NCI-H526 treated with DMSO at 0.1 percent for 48 hours (cell line): ENCODE measurements around the gene UBE3A.

Source experiments
- DNase-seq: peaks from one replicate; lab custom pipeline; 2025; lab: John Stamatoyannopoulos, UW

UBE3A gene

GRCh38 chr15:25403771-25404170 lies 35.1 kb downstream of the UBE3A start:
- DNase-seq = no peak

GRCh38 chr15:25402342-25402741 lies 36.5 kb downstream of the UBE3A start:
- no peak for DNase-seq

- DNase-seq = no peak
These were observed 37.3 kb downstream of the UBE3A start for GRCh38 chr15:25401501-25401900.

- DNase-seq = no peak
These were observed 41.7 kb downstream of the UBE3A start for GRCh38 chr15:25397100-25397499.

- DNase-seq = no peak
These were observed 43.9 kb downstream of the UBE3A start for GRCh38 chr15:25394898-25395297.

GRCh38 chr15:25392806-25393205 lies 46.0 kb downstream of the UBE3A start:
- no peak for DNase-seq

- no peak for DNase-seq
These were observed 46.7 kb downstream of the UBE3A start for GRCh38 chr15:25391971-25392721.

- DNase-seq = no peak
These were observed 52.8 kb downstream of the UBE3A start for GRCh38 chr15:25385986-25386385.

GRCh38 chr15:25381579-25381978 lies 57.2 kb downstream of the UBE3A start:
- no peak for DNase-seq

GRCh38 chr15:25378501-25378901 lies 60.3 kb downstream of the UBE3A start:
- no peak for DNase-seq

- no peak for DNase-seq
These were observed 63.3 kb downstream of the UBE3A start for GRCh38 chr15:25375557-25375956.

GRCh38 chr15:25374143-25374542 lies 64.7 kb downstream of the UBE3A start:
- DNase-seq = no peak

- no peak for DNase-seq
These were observed 66.5 kb downstream of the UBE3A start for GRCh38 chr15:25372298-25372697.

- no peak for DNase-seq
These were observed 70.0 kb downstream of the UBE3A start for GRCh38 chr15:25368850-25369249.

GRCh38 chr15:25366058-25366457 lies 72.8 kb downstream of the UBE3A start:
- DNase-seq = no peak

GRCh38 chr15:25362545-25362944 lies 76.3 kb downstream of the UBE3A start:
- no peak for DNase-seq

- DNase-seq = no peak
These were observed 91.1 kb downstream of the UBE3A start for GRCh38 chr15:25347707-25348106.

GRCh38 chr15:25346371-25346770 lies 92.5 kb downstream of the UBE3A start:
- no peak for DNase-seq

GRCh38 chr15:25345943-25346342 lies 92.9 kb downstream of the UBE3A start:
- no peak for DNase-seq

GRCh38 chr15:25342629-25343028 lies 96.2 kb downstream of the UBE3A start:
- no peak for DNase-seq

GRCh38 chr15:25339431-25339830 lies 99.4 kb downstream of the UBE3A start:
- DNase-seq = no peak

- DNase-seq = no peak
These were observed 103.5 kb downstream of the UBE3A start for GRCh38 chr15:25335279-25335678.

- DNase-seq = no peak
These were observed 105.8 kb downstream of the UBE3A start for GRCh38 chr15:25333049-25333448.

GRCh38 chr15:25332306-25332705 lies 106.5 kb downstream of the UBE3A start:
- no peak for DNase-seq
